ENCODE data around the gene OR10A3.
A peak's percentile ranks its signal among the peaks of the same experiment; 100 is the strongest.

The OR10A3 gene

GRCh38 chr11:7893796-7894195 lies 47.7 kb downstream of the OR10A3 start:
- in situ Hi-C loops (cut with MboI; ENCODE audit: low sequenced_read_pairs) = no loop called here

GRCh38 chr11:7892840-7893254 lies 48.7 kb downstream of the OR10A3 start:
- DNase-seq (ENCODE audit: low spot score in 2 of 2) = peak in 1 of 2 experiments; percentile 58
- Histone ChIP-seq H3K9me3 (no peaks in the 10 kb centered on the region), H3K4me3 (no peak overlapping the region), H3K4me1 (no peaks in the 10 kb centered on the region), H3K36me3 (replicated peaks) (no peaks in the 10 kb centered on the region), H3K27me3 (ENCODE audit: low read depth) (peaks cover 29% of the 10 kb centered on the region)
- in situ Hi-C loops (cut with MboI; ENCODE audit: low sequenced_read_pairs) = no loop called here

More at GRCh38 chr11:7893796-7894195, 47.7 kb downstream of the OR10A3 start:
- Histone ChIP-seq H3K4me3 (no peak overlapping the region), H3K4me1 (no peaks in the 10 kb centered on the region), H3K27me3 (ENCODE audit: low read depth) (peaks cover 26% of the 10 kb centered on the region), H3K36me3 (replicated peaks) (no peaks in the 10 kb centered on the region), H3K9me3 (no peaks in the 10 kb centered on the region)
- DNase-seq (ENCODE audit: low spot score in 2 of 2) = no peak

- no peaks in the 10 kb centered on the region for H3K4me1 ChIP-seq
- no peaks in the 10 kb centered on the region for H3K36me3 ChIP-seq (replicated peaks)
- peaks cover 30% of the 10 kb centered on the region for H3K27me3 ChIP-seq (ENCODE audit: low read depth)
- H3K4me3 ChIP-seq = no peak overlapping the region
- H3K9me3 ChIP-seq = no peaks in the 10 kb centered on the region
- in situ Hi-C loops (cut with MboI; ENCODE audit: low sequenced_read_pairs) = no loop called here
- DNase-seq (ENCODE audit: low spot score in 2 of 2) = no peak
Observed at GRCh38 chr11:7892059-7892699, 49.3 kb downstream of the OR10A3 start.

- H3K4me3 ChIP-seq = no peak overlapping the region
- in situ Hi-C loops (cut with MboI; ENCODE audit: low sequenced_read_pairs) = no loop called here
Observed at GRCh38 chr11:7890417-7891172, 50.9 kb downstream of the OR10A3 start.

GRCh38 chr11:7889985-7890384 lies 51.5 kb downstream of the OR10A3 start:
- Histone ChIP-seq H3K9me3 (no peaks in the 10 kb centered on the region), H3K27me3 (ENCODE audit: low read depth) (peaks cover 32% of the 10 kb centered on the region), H3K36me3 (replicated peaks) (no peaks in the 10 kb centered on the region), H3K4me3 (no peak overlapping the region), H3K4me1 (no peaks in the 10 kb centered on the region)
- no peak for DNase-seq (ENCODE audit: low spot score in 2 of 2)
- in situ Hi-C loops (cut with MboI; ENCODE audit: low sequenced_read_pairs) = no loop called here

More at GRCh38 chr11:7890417-7891172, 50.9 kb downstream of the OR10A3 start:
- Histone ChIP-seq H3K27me3 (ENCODE audit: low read depth) (peaks cover 32% of the 10 kb centered on the region), H3K4me1 (no peaks in the 10 kb centered on the region), H3K9me3 (no peaks in the 10 kb centered on the region), H3K36me3 (replicated peaks) (no peaks in the 10 kb centered on the region)
- no peak for DNase-seq (ENCODE audit: low spot score in 2 of 2)

All from HAP-1 (cell line).